ENCODE results near the gene GSTP1.
"Not testable (repeated sequence)": the region's sequence is repeated elsewhere in the genome, so short reads cannot be mapped to it uniquely, and the experiment has no call there.

The GSTP1 gene

DNA sequence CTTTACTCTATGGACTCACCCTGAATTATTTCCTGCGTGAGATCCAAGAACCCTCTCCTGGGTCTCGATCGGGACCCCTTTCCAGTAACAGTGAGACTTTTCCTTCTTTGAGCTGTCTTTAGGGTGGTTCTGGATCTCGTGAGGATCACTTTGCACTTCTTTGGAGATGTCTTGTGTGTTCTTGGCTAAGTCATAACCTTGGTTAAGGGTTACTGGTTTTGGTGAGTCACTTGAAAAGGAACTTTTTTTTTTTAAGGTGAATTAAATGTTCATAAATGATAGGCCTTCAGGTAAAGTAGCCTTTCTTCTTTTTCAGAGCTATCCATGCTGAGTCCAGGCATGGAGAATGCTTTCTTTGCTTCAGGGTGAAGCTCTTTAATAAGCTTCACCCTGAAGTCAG is 19.4 kb upstream of the GSTP1 start:
- DNase-seq = no peak

DNA sequence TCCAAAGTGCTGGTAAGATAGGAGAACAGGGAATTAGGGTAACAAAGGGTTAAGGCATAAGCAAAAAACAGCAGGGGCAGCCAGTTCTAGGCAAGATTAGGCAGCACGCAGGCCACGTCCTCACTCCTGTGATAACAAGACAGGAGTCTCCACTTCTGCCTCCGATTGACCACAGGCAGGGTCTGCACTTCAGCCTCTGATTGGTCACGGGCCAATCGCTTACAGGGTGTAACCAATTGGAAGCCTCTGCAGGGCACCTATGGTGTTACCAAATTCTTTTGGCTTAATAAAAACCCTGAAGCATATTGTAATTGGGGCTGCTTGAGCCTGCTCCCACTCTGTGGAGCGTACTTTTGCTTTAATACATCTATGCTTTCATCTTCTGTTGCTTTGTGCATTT is 12.2 kb upstream of the GSTP1 start:
- no peak for DNase-seq

DNA sequence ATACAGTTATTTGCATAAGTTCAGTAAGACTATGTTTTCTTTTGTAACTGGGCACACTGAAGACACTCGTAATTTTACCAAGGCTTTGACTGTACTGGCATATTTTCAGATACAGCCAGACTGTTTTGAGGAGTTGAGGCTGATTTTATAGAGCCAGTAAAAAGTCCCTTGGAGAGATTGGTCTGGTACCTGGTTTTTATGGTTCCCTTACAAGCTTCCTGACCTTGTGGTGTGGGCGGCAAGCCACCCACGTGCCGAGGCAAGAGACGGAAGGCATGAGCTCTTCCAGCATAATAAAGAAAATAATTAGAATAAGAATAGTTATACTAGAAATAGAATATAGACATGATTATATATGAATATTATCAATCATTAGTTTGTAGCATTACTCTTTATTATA is 11.3 kb upstream of the GSTP1 start:
- DNase-seq = no peak

DNA sequence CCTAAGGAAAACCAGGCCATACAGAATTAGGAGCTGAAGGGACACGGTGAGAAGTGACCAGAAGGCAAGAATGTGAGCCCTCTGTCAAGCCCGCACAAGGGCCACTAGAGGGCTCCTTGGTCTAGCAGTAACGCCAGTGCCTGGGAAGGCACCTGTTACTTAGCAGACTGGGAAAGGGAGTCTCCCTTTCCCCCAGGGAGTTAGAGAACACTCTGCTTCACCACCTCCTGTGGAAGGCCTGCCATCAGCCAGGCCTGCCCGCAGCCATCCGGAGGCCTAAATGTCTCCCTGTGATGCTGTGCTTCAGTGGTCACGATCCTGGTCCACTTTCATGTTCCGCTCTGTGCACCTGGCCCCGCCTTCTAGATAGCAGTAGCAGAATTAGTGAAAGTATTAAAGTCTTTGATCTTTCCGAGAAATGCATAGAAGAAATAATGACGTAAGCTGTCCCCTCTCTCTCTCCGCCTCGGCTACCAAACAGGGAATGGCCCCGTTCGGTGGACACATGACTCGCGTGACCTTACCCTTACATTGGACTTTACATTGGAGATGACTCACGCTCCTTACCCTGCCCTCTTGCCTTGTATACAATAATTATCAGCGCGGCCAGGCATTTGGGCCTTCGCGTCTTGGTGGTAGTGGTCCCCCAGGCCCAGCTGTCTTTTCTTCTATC is 10.7 kb upstream of the GSTP1 start:
- DNase-seq = peak; percentile 30 to 46

DNA sequence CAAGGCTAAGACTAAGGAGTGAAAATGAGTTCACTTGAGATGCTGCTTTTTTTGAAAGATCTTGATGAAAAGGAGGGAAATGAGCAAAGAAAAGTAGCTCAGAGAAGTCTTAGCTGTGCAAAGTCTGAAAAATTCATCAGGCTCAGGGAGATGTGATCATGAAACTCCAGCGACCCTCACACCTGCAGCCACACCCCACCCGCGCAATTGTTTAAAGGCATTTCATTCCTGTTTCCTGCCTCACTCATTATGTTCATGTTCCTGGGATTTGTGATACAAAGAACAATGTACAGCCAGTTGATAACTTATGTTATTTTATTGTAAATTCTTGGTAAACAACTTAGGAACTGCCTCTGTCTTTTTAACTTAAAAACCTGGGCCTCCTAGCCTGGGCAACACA is 8.7 kb upstream of the GSTP1 start:
- no peak for DNase-seq

DNA sequence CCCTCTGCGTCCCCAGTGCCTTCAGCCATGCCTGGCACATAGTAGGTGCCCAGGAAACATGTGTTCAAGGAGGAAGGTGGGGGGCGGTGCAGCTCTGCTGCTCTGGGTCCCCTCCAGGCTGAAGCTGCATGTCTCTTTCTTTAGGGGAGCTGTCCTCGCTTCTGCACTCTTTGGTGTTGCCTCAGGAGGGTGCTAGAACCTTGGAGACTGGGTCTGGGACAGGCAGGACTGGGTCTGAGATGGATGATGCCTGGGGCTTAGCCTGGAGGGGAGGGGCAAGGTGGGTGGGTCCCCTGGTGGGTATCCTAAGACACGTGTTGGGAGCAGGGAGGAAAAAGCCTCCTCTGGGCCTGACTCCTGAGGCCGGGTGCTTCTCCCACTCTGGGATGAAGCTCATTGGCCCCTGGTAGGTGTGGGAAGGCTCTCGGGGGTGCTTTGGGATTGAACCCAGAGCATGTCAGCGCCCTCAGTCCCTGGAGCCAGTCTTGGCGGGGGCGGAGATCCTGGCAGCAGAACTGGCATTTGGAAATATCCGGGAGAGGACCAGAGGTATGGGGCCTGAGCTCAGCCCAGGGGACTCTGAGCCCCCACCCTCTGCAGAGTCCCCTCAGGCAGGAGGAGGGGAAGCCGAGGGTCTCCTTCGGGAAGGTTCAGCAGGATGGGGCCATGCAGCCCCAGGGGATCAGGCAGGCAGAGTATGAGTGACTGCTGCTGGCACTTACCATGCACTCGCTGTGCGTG is 6.7 kb upstream of the GSTP1 start:
- DNase-seq = no peak

DNA sequence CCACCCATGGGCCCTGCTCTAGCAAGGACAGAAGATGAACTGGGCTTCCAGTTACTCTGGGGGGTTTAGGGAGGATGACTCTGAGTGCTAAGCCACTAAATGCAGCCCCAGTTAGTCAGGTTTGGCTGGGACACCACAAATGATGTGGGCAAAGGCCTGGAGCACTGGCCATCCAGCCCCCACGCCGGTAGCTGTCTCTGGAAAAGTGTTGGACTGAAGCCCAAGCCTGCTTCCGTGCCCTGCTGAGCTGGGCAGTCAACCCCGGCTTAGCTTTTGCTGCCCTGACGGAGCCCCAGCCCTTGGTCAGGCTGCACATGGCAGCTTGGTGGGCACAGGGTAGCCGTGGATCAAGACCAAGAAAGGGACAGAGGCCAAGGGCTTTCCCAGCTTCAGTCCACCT is 5.7 kb upstream of the GSTP1 start:
- no peak for DNase-seq

DNA sequence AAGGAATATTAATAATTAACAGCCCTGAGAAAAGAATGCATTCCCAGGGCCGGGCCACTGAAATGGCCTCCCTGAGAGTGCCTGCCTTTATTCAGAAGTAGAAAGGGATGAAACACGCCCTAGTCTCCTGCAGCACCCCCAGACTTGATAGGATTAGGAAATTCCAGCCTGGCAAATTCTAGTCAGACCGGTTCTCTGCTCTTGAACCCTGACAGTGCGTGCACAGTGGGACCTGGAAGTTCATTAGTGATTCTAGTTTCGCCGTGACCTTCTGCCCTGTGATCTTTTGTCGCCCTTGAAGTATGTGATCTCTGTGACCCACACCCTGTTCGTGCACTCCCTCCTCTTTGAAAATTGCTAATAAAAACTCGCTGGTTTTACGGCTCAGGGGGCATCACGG is 2.1 kb upstream of the GSTP1 start:
- DNase-seq = no peak

DNA sequence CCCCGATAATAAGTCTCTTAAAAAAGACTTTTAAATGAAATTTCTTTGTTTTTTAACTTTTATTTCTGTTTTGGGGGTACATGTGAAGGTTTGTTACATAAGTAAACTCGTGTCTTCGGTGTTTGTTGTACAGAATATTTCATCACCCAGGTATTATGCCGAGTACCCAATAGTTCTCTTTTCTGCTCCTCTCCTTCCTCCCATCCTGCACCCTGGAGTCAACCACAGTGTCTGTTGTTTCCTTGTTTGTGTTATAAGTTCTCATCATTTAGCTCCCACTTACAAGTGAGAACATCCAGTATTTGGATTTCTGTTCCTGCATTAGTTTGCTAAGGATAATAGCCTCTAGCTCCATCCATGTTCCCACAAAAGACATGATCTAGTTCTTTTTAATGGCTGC is 1.6 kb upstream of the GSTP1 start:
- no peak for DNase-seq

DNA sequence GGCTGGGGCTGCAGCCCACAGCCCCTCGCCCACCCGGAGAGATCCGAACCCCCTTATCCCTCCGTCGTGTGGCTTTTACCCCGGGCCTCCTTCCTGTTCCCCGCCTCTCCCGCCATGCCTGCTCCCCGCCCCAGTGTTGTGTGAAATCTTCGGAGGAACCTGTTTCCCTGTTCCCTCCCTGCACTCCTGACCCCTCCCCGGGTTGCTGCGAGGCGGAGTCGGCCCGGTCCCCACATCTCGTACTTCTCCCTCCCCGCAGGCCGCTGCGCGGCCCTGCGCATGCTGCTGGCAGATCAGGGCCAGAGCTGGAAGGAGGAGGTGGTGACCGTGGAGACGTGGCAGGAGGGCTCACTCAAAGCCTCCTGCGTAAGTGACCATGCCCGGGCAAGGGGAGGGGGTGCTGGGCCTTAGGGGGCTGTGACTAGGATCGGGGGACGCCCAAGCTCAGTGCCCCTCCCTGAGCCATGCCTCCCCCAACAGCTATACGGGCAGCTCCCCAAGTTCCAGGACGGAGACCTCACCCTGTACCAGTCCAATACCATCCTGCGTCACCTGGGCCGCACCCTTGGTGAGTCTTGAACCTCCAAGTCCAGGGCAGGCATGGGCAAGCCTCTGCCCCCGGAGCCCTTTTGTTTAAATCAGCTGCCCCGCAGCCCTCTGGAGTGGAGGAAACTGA is 731 bp downstream of the GSTP1 start:
- peak; percentile 44 to 56 for DNase-seq

DNA sequence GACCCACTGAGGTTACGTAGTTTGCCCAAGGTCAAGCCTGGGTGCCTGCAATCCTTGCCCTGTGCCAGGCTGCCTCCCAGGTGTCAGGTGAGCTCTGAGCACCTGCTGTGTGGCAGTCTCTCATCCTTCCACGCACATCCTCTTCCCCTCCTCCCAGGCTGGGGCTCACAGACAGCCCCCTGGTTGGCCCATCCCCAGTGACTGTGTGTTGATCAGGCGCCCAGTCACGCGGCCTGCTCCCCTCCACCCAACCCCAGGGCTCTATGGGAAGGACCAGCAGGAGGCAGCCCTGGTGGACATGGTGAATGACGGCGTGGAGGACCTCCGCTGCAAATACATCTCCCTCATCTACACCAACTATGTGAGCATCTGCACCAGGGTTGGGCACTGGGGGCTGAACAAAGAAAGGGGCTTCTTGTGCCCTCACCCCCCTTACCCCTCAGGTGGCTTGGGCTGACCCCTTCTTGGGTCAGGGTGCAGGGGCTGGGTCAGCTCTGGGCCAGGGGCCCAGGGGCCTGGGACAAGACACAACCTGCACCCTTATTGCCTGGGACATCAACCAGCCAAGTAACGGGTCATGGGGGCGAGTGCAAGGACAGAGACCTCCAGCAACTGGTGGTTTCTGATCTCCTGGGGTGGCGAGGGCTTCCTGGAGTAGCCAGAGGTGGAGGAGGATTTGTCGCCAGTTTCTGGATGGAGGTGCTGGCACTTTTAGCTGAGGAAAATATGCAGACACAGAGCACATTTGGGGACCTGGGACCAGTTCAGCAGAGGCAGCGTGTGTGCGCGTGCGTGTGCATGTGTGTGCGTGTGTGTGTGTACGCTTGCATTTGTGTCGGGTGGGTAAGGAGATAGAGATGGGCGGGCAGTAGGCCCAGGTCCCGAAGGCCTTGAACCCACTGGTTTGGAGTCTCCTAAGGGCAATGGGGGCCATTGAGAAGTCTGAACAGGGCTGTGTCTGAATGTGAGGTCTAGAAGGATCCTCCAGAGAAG is 1.6 kb downstream of the GSTP1 start:
- no peak for DNase-seq

DNA sequence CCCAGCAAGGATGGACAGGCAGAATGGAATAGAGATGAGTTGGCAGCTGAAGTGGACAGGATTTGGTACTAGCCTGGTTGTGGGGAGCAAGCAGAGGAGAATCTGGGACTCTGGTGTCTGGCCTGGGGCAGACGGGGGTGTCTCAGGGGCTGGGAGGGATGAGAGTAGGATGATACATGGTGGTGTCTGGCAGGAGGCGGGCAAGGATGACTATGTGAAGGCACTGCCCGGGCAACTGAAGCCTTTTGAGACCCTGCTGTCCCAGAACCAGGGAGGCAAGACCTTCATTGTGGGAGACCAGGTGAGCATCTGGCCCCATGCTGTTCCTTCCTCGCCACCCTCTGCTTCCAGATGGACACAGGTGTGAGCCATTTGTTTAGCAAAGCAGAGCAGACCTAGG is 2.3 kb downstream of the GSTP1 start:
- no peak for DNase-seq

DNA sequence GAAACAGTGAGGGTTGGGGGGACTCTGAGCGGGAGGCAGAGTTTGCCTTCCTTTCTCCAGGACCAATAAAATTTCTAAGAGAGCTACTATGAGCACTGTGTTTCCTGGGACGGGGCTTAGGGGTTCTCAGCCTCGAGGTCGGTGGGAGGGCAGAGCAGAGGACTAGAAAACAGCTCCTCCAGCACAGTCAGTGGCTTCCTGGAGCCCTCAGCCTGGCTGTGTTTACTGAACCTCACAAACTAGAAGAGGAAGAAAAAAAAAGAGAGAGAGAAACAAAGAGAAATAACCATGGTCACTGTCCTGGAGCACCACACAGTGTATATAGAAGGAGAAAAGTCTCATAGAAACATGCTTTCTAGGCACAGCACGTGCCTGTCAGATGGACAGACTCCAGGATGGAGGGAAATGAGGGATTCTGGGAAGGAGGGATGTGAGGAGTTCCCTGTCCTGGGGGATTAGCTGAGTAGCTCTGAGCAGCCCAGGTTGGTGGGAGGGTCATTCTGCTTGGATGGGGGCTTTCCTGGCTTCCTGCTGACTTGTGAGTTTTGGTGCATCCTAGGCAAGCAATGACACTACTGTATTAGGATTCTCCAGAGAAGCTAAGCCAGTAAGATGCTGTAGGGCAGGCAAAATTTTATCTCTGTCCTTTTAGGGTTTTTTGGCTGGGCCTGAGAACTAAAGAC is 3.1 kb downstream of the GSTP1 start:
- DNase-seq = no peak

DNA sequence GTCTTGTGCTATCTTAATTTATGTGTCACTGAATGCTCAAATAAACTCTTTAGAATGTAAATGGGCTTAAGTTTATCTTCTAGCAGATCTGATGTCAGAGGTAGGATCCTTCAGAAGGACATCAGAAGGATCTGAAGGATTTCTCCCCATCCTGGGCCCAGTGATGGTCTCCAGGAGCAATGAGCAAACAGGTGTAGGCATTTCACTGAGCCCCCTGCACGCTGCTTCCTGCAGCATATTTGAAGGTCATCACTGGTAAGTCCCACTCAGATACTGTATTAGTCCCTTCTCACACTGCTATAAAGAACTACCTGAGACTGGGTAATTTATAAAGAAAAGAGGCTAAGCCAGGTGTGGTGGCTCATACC is 4.5 kb downstream of the GSTP1 start:
- no peak for DNase-seq

DNA sequence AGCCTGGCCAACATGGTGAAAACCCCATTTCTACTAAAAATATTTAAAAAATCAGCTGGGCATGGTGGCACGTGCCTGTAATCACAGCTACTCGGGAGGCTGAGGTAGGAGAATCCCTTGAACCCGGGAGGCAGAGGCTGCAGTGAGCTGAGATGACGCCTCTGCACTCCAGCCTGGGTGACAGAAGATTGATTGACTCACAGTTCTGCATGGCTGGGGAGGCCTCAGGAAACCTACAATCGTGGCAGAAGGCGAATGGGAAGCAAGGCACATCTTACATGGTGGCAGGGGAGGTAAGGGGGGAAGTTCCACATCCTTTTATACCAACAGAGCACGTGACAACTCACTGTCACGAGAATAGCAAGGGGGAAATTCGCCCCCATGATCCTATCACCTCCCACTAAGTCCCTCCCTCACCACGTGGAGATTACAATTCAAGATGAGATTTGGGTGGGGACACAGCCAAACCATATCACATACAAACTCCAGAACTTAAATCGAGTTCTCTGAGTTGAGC is 5.3 kb downstream of the GSTP1 start:
- not testable (repeated sequence) for DNase-seq

DNA sequence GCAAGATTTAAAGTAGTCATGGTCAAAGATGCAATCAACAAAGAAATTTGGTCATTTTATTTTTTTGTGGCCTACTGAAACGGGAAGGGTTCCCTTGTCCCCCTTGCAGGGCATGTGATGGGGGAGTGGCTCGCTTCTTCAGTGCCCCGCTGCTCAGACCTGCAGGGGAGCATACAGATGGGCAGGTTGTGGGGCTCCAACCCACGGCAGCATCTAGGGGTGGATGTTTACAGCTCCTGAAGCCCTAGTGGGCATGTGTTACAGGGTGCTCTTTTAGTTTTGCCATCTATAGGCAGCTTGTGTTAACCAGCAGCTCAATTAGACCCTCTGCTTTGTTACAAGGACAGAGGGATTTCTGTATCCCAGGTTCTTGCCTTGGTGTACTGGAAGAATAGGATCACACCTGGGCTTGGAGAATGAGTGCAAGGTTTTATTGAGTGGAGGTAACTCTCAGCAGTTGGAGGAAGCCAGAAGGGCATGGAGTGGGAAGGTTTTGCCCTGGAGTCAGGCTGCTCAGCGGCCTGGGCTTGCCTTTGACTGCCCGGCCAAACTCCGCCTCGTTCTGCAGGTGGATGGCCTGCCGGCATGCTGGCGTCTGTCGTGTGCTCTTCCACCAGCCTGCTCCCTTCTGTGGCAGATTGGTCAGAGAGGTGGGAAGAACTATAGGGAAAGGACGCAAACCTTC is 9.4 kb downstream of the GSTP1 start:
- DNase-seq = no peak

DNA sequence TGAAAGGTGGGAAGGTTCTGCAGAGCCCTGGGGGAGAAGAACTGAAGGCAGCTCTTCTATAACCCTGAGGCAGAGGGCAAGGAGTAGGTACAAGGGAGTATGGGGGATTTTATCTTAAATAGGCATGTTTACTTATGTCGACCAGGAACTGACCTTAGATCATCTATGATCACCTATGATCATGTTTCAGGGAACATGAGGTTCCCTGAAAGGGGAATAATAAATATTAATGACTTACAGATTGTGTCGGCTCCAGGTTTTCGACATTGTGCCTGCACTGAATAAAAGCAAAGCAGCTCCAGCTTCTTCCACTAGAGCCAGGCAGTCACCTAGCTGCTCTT is 9.9 kb downstream of the GSTP1 start:
- no peak for DNase-seq

DNA sequence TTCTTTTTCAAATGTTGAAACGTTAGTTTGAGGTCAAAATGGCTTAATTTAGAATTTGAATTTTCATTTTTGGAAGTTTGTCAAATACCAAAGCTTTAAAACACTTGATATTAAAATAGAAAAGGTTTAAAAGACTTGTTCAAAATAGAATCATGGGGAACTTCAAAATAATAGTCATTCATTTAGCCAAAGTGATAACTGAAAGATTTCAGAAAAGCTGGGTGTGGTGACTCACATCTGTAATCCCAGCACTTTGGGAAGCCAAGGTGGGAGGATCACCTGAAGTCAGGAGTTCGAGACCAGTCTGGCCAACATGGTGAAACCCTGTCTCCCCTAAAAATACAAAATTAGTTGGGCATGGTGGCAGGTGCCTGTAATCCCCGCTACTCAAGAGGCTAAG is 10.9 kb downstream of the GSTP1 start:
- DNase-seq = no peak

DNA sequence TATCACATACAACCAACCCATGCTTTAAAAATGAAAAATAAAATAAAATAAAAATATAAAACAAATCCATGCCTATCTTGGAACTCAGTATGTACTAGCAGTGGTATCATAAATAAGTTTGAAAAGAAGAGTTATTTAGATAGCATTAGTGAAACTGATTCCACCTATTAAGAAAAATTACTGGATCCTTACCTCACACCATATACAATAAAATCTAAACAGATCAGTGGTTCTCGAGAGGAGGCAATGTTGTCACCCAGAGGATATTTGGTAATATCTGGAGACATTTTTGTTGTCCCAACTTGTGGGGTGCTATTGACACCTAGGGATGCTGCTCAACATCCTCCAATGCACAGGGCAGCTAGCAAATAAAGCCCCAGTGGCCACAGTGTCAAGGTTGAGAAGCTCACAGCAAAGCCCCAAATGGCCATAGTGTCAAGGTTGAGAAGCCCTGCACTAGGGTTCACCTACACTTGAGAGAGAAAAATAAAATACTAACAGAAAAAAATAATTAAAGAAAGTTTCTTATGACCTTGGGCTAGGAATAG is 13.2 kb downstream of the GSTP1 start:
- DNase-seq = no peak

DNA sequence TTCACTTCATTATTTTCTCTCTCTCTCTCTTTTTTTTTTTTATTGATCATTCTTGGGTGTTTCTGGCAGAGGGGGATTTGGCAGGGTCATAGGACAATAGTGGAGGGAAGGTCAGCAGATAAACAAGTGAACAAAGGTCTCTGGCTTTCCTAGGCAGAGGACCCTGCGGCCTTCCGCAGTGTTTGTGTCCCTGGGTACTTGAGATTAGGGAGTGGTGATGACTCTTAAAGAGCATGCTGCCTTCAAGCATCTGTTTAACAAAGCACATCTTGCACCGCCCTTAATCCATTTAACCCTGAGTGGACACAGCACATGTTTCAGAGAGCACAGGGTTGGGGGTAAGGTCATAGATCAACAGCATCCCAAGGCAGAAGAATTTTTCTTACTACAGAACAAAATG is 13.8 kb downstream of the GSTP1 start:
- DNase-seq = not testable (repeated sequence)

DNA sequence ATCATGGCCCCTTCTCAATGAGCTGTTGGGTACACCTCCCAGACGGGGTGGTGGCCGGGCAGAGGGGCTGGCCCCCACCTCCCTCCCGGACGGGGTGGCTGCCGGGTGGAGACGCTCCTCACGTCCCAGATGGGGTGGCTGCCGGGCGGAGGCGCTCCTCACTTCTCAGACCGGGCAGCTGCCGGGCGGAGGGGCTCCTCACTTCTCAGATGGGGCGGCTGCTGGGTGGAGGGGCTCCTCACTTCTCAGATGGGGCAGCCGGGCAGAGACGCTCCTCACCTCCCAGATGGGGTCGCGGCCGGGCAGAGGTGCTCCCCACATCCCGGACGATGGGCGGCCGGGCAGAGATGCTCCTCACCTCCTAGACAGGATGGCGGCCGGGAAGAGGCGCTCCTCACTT is 14.4 kb downstream of the GSTP1 start:
- not testable (repeated sequence) for DNase-seq

Measured in activated CD4-positive, alpha-beta T cell treated with anti-CD3 and anti-CD28 coated beads, Interleukin-2, amount 50 U/mL, for 48 hours (primary cell).